ENCODE data around the gene SLC2A4RG. TPM values are rescaled to one million over a fixed set of nuclear protein-coding genes. Genes with fewer than 3 reads are reported as not detected.

SLC2A4RG gene
- total and polyA plus RNA-seq, 2 of the 13 experiments (the other 11 are each of a cell fraction or from before 2014, with no cell fraction given): 91.4 to 95.9 TPM

DNA sequence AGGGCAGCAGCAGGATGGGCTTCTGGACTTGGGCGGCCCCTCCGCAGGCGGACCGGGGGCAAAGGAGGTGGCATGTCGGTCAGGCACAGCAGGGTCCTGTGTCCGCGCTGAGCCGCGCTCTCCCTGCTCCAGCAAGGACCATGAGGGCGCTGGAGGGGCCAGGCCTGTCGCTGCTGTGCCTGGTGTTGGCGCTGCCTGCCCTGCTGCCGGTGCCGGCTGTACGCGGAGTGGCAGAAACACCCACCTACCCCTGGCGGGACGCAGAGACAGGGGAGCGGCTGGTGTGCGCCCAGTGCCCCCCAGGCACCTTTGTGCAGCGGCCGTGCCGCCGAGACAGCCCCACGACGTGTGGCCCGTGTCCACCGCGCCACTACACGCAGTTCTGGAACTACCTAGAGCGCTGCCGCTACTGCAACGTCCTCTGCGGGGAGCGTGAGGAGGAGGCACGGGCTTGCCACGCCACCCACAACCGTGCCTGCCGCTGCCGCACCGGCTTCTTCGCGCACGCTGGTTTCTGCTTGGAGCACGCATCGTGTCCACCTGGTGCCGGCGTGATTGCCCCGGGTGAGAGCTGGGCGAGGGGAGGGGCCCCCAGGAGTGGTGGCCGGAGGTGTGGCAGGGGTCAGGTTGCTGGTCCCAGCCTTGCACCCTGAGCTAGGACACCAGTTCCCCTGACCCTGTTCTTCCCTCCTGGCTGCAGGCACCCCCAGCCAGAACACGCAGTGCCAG lies 42.8 kb upstream of the SLC2A4RG start, which contains the start of gene TNFRSF6B (continued):
- TF ChIP-seq, protein P1, sequence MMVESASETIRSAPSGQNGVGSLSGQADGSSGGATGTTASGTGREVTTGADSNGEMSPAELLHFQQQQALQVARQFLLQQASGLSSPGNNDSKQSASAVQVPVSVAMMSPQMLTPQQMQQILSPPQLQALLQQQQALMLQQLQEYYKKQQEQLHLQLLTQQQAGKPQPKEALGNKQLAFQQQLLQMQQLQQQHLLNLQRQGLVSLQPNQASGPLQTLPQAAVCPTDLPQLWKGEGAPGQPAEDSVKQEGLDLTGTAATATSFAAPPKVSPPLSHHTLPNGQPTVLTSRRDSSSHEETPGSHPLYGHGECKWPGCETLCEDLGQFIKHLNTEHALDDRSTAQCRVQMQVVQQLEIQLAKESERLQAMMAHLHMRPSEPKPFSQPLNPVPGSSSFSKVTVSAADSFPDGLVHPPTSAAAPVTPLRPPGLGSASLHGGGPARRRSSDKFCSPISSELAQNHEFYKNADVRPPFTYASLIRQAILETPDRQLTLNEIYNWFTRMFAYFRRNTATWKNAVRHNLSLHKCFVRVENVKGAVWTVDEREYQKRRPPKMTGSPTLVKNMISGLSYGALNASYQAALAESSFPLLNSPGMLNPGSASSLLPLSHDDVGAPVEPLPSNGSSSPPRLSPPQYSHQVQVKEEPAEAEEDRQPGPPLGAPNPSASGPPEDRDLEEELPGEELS (CRISPR knock-in tag; IDR thresholded peaks at IDR 0.05): no peak
- no peak; the same call in 1 of the 2 replicates for TF ChIP-seq ZNF780A (CRISPR knock-in tag; IDR thresholded peaks at IDR 0.05)
- TF ChIP-seq ZNF24 (IDR thresholded peaks at IDR 0.05): no peak
- TF ChIP-seq, protein P2, sequence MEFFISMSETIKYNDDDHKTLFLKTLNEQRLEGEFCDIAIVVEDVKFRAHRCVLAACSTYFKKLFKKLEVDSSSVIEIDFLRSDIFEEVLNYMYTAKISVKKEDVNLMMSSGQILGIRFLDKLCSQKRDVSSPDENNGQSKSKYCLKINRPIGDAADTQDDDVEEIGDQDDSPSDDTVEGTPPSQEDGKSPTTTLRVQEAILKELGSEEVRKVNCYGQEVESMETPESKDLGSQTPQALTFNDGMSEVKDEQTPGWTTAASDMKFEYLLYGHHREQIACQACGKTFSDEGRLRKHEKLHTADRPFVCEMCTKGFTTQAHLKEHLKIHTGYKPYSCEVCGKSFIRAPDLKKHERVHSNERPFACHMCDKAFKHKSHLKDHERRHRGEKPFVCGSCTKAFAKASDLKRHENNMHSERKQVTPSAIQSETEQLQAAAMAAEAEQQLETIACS (CRISPR knock-in tag; IDR thresholded peaks at IDR 0.05): 0 out of 2 replicates have a peak, but pooled peaks have one; percentile 32
- TF ChIP-seq, protein P3, sequence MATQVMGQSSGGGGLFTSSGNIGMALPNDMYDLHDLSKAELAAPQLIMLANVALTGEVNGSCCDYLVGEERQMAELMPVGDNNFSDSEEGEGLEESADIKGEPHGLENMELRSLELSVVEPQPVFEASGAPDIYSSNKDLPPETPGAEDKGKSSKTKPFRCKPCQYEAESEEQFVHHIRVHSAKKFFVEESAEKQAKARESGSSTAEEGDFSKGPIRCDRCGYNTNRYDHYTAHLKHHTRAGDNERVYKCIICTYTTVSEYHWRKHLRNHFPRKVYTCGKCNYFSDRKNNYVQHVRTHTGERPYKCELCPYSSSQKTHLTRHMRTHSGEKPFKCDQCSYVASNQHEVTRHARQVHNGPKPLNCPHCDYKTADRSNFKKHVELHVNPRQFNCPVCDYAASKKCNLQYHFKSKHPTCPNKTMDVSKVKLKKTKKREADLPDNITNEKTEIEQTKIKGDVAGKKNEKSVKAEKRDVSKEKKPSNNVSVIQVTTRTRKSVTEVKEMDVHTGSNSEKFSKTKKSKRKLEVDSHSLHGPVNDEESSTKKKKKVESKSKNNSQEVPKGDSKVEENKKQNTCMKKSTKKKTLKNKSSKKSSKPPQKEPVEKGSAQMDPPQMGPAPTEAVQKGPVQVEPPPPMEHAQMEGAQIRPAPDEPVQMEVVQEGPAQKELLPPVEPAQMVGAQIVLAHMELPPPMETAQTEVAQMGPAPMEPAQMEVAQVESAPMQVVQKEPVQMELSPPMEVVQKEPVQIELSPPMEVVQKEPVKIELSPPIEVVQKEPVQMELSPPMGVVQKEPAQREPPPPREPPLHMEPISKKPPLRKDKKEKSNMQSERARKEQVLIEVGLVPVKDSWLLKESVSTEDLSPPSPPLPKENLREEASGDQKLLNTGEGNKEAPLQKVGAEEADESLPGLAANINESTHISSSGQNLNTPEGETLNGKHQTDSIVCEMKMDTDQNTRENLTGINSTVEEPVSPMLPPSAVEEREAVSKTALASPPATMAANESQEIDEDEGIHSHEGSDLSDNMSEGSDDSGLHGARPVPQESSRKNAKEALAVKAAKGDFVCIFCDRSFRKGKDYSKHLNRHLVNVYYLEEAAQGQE (IDR thresholded peaks at IDR 0.05; ENCODE audit: borderline replicate concordance in 1 of 2, low read depth in 1 of 2, low read length in 2 of 2): no peak
- TF ChIP-seq, protein P4, sequence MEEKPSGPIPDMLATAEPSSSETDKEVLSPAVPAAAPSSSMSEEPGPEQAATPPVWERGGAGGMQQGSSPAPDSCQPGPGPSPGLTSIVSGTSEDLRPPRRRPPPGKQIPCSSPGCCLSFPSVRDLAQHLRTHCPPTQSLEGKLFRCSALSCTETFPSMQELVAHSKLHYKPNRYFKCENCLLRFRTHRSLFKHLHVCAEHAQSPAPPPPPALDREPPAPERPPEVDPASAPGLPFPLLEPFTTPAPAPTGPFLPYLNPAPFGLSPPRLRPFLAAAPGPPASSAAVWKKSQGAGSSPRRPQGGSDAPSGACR (CRISPR knock-in tag; IDR thresholded peaks at IDR 0.05): peak; percentile 65
- no peak; the same call in 1 of the 2 replicates for TF ChIP-seq TMF1 (CRISPR knock-in tag; IDR thresholded peaks at IDR 0.05; ENCODE audit: low read depth)
- TF ChIP-seq CC2D1A (CRISPR knock-in tag; IDR thresholded peaks at IDR 0.05): 0 out of 2 replicates have a peak, but pooled peaks have one; percentile 18
- no peak for TF ChIP-seq MIER3 (CRISPR knock-in tag; IDR thresholded peaks at IDR 0.05; ENCODE audit: borderline replicate concordance)
- TF ChIP-seq NR3C1 (CRISPR knock-in tag; IDR thresholded peaks at IDR 0.05): no peak
- TF ChIP-seq ZNF451 (CRISPR knock-in tag; IDR thresholded peaks at IDR 0.05): 0 out of 2 replicates have a peak, but pooled peaks have one; percentile 42
- TF ChIP-seq ZNF205 (CRISPR knock-in tag; IDR thresholded peaks at IDR 0.05): peak; percentile 20; the same call in 1 of the 2 replicates
- 0 out of 2 replicates have a peak, but pooled peaks have one; percentile 6 for TF ChIP-seq ZNF546 (CRISPR knock-in tag; conservative IDR thresholded peaks at IDR 0.05)
- TF ChIP-seq CREM (IDR thresholded peaks at IDR 0.05): no peak
- TF ChIP-seq CREM (CRISPR knock-in tag; IDR thresholded peaks at IDR 0.05): no peak
- peak; percentile 23; the same call in 1 of the 2 replicates for TF ChIP-seq ZNF629 (CRISPR knock-in tag; conservative IDR thresholded peaks at IDR 0.05)
- TF ChIP-seq RFXAP (CRISPR knock-in tag; IDR thresholded peaks at IDR 0.05; ENCODE audit: borderline replicate concordance): peak; percentile 49; the same call in 1 of the 2 replicates
- no peak for TF ChIP-seq ATF7 (IDR thresholded peaks at IDR 0.05)
- no peak for TF ChIP-seq ATF7 (CRISPR knock-in tag; IDR thresholded peaks at IDR 0.05)
- no peak for TF ChIP-seq THYN1 (CRISPR knock-in tag; IDR thresholded peaks at IDR 0.05; ENCODE audit: borderline replicate concordance, low read depth)
- TF ChIP-seq, protein P5, sequence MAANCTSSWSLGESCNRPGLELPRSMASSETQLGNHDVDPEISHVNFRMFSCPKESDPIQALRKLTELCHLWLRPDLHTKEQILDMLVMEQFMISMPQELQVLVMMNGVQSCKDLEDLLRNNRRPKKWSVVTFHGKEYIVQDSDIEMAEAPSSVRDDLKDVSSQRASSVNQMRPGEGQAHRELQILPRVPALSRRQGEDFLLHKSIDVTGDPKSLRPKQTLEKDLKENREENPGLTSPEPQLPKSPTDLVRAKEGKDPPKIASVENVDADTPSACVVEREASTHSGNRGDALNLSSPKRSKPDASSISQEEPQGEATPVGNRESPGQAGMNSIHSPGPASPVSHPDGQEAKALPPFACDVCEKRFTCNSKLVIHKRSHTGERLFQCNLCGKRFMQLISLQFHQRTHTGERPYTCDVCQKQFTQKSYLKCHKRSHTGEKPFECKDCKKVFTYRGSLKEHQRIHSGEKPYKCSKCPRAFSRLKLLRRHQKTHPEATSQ (CRISPR knock-in tag; IDR thresholded peaks at IDR 0.05; ENCODE audit: borderline replicate concordance): no peak

Measured in HepG2 (cell line).